ENCODE measurements around the gene KIF23.

- TF ChIP-seq CTCF (IDR thresholded peaks at IDR 0.05): no peak
- no peak for TF ChIP-seq EZH2 (IDR thresholded peaks at IDR 0.05)
- no peak for TF ChIP-seq EZH2phosphoT487 (IDR thresholded peaks at IDR 0.05)
These were observed 13.3 kb upstream of the KIF23 start for GRCh38 chr15:69400850-69401249.
